DND-41 (cell line): ENCODE data around the gene MEN1.

Experiments used
- ATAC-seq: fragments of 200-7000 bp; cut with Tn5 transposase; 3 replicates; pipeline ENCODE4 v1.9.1; 2021; ENCODE audit warnings: low read depth; ENCODE audit not compliant: insufficient read depth
- DNase-seq: peaks from one replicate; pipeline ENCODE4 v3.0.0-alpha.2; 2020
- H2AFZ ChIP-seq: 2 replicates; pipeline ENCODE4 v1.6.0; 2012; ENCODE audit warnings: low read depth, low read length
- H3K27ac ChIP-seq: 2 replicates; pipeline ENCODE4 v1.5.1; 2012; ENCODE audit warnings: low read length, inconsistent platforms
- H3K27me3 ChIP-seq: fragments of 200-600 bp; sonication (generic); 2 replicates; pipeline ENCODE4 v1.6.0; 2012; ENCODE audit warnings: low read length, mild to moderate bottlenecking, inconsistent platforms; ENCODE audit not compliant: insufficient read depth, poor library complexity
- H3K36me3 ChIP-seq: 2 replicates; pipeline ENCODE4 v1.5.1; 2012; ENCODE audit warnings: low read length, inconsistent platforms; ENCODE audit not compliant: insufficient read depth
- H3K4me1 ChIP-seq: 2 replicates; pipeline ENCODE4 v1.5.1; 2012; ENCODE audit warnings: mild to moderate bottlenecking, low read length; ENCODE audit not compliant: insufficient read depth
- H3K4me2 ChIP-seq: 2 replicates; pipeline ENCODE4 v1.6.0; 2012; ENCODE audit warnings: mild to moderate bottlenecking, moderate library complexity, low read length, inconsistent platforms; ENCODE audit not compliant: insufficient read depth
- H3K4me3 ChIP-seq, 2 experiments: fragments of 200-600 bp in 1 of 2; shearing (Covaris generic) in 1 of 2; 2 replicates each; pipeline ENCODE4 v1.5.1; 2012 to 2016; ENCODE audit warnings: inconsistent platforms in 2 of 2, low read length in 2 of 2, mild to moderate bottlenecking in 2 of 2, low read depth in 1 of 2, moderate library complexity in 1 of 2
- H3K79me2 ChIP-seq: 2 replicates; pipeline ENCODE4 v1.6.0; 2012; ENCODE audit warnings: low read length, inconsistent platforms; ENCODE audit not compliant: insufficient read depth
- H3K9ac ChIP-seq: 2 replicates; pipeline ENCODE4 v1.6.0; 2012; ENCODE audit warnings: low read depth, mild to moderate bottlenecking, inconsistent platforms, low read length, moderate library complexity
- H3K9me3 ChIP-seq: 2 replicates; pipeline ENCODE4 v1.5.1; 2012; ENCODE audit warnings: low read length, moderate library complexity, mild to moderate bottlenecking, inconsistent platforms; ENCODE audit not compliant: insufficient read depth, severe bottlenecking
- H4K20me1 ChIP-seq: 2 replicates; pipeline ENCODE4 v1.6.0; 2012; ENCODE audit warnings: low read length; ENCODE audit not compliant: insufficient read depth
- CTCF ChIP-seq: IDR thresholded peaks from 2 replicates; pipeline ENCODE4 v1.5.1; 2012; ENCODE audit warnings: borderline replicate concordance, low read length, moderate library complexity, mild to moderate bottlenecking; ENCODE audit not compliant: poor library complexity, severe bottlenecking; ENCODE audit errors: extremely low read depth
- EZH2 ChIP-seq: IDR thresholded peaks from 3 replicates; pipeline ENCODE4 v1.6.1; 2012; ENCODE audit warnings: borderline replicate concordance, low read depth, mild to moderate bottlenecking, moderate library complexity, low read length, inconsistent platforms; ENCODE audit not compliant: severe bottlenecking

MEN1 gene

GRCh38 chr11:64857485-64857884, 47.1 kb upstream of the MEN1 start:
- Histone ChIP-seq H3K27me3 (no peaks in the 10 kb centered on the region), H3K4me3 (no peak overlapping the region), H4K20me1 (no peaks in the 10 kb centered on the region), H3K27ac (peak overlapping the region; percentile 46; the same call in 1 of the 2 replicates), H3K9ac (no peak overlapping the region), H3K9me3 (no peaks in the 10 kb centered on the region), H3K4me2 (no peak overlapping the region), H3K36me3 (peaks cover 47% of the 10 kb centered on the region), H2AFZ (no peak overlapping the region), H3K4me1 (peaks cover 47% of the 10 kb centered on the region), H3K79me2 (peaks cover 16% of the 10 kb centered on the region)
- no peak for TF ChIP-seq EZH2
- no peak for TF ChIP-seq CTCF
- DNase-seq = no peak
- no peak for ATAC-seq

GRCh38 chr11:64856382-64857227, 46.3 kb upstream of the MEN1 start:
- DNase-seq (no peak), ATAC-seq (no peak)
- H3K9me3 ChIP-seq = no peaks in the 10 kb centered on the region
- H3K27ac ChIP-seq = peak overlapping the region; percentile 34; the same call in 1 of the 2 replicates
- no peak overlapping the region for H3K4me3 ChIP-seq
- H3K4me1 ChIP-seq = peaks cover 38% of the 10 kb centered on the region
- no peaks in the 10 kb centered on the region for H3K27me3 ChIP-seq
- peaks cover 48% of the 10 kb centered on the region for H3K36me3 ChIP-seq
- H4K20me1 ChIP-seq = no peaks in the 10 kb centered on the region
- TF ChIP-seq CTCF (no peak), EZH2 (no peak)
- no peak overlapping the region for H2AFZ ChIP-seq
- H3K9ac ChIP-seq = no peak overlapping the region
- H3K79me2 ChIP-seq = peaks cover 9% of the 10 kb centered on the region
- H3K4me2 ChIP-seq = no peak overlapping the region

- Histone ChIP-seq H3K36me3 (peaks cover 48% of the 10 kb centered on the region), H2AFZ (no peak overlapping the region), H3K27me3 (no peaks in the 10 kb centered on the region), H3K4me3 (no peak overlapping the region), H3K4me2 (no peak overlapping the region), H3K9ac (no peak overlapping the region), H3K27ac (no peak overlapping the region), H3K9me3 (no peaks in the 10 kb centered on the region), H3K4me1 (peaks cover 31% of the 10 kb centered on the region), H4K20me1 (no peaks in the 10 kb centered on the region), H3K79me2 (0 out of 2 replicates have a peak, but pooled peaks cover 3% of the 10 kb centered on the region)
- ATAC-seq (no peak), DNase-seq (no peak)
- TF ChIP-seq EZH2 (no peak), CTCF (no peak)
Observed at GRCh38 chr11:64855596-64856304, 45.4 kb upstream of the MEN1 start.
